NB4 (cell line): ENCODE data around the gene UCP3.

ENCODE experiments used
- CTCF ChIP-seq: IDR thresholded peaks from one replicate; pipeline ENCODE4 v1.5.1; 2012; ENCODE audit warnings: low read depth, low read length
- MYC ChIP-seq: IDR thresholded peaks from 2 replicates; pipeline ENCODE4 v1.6.1; 2011; ENCODE audit warnings: low read depth, low read length
- POLR2A ChIP-seq: IDR thresholded peaks from 2 replicates; pipeline ENCODE4 v1.6.1; 2011; ENCODE audit warnings: mild to moderate bottlenecking; ENCODE audit not compliant: insufficient read length; ENCODE audit errors: extremely low read depth
- TF ChIP-seq, protein P1 (sequence below): IDR thresholded peaks from 2 replicates; pipeline ENCODE4 v1.6.1; 2011; ENCODE audit warnings: low read depth, low read length

DNA sequence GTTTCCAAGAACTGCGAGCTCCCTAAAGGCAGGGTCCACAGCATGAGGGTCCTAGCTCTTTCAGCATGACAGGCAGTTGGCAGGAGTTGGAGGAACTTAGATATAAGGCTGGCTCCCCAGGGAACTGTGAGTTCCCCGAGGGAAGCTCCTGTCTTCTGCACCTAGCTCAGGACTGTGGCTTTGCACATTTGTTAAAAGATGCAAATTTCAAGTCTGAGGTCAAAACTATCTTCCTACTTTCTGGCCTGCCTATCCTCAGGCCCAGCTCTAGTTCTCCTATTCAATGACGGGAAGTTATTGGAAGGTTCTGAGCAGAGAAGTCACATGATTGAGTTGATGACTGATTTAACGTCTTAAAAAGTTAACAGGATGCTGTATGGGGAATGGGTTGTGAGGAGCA lies 11.7 kb upstream of the UCP3 start:
- TF ChIP-seq POLR2A (no peak), CTCF (no peak), MYC (no peak)
- TF ChIP-seq, protein P1, sequence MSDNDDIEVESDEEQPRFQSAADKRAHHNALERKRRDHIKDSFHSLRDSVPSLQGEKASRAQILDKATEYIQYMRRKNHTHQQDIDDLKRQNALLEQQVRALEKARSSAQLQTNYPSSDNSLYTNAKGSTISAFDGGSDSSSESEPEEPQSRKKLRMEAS, result no peak
